DOHH2 (cell line): ENCODE data around the gene INPP4A.

Source experiments
- H3F3A ChIP-seq: fragments of 200-600 bp; sonication (generic), shearing (Covaris generic); 2 replicates; pipeline ENCODE4 v1.6.0; 2016; ENCODE audit warnings: antibody characterized with exemption, mild to moderate bottlenecking; ENCODE audit not compliant: control insufficient read depth, insufficient read depth
- H3K27ac ChIP-seq: fragments of 200-600 bp; sonication (generic); 2 replicates; pipeline ENCODE4 v1.5.1; 2014; ENCODE audit warnings: low read depth, mild to moderate bottlenecking, low read length, moderate library complexity
- H3K27me3 ChIP-seq: fragments of 200-600 bp; sonication (generic); 2 replicates; pipeline ENCODE4 v1.6.1; 2014; ENCODE audit warnings: mild to moderate bottlenecking, low read length, mixed read lengths; ENCODE audit not compliant: control insufficient read depth
- H3K36me3 ChIP-seq: fragments of 200-600 bp; sonication (generic); 2 replicates; pipeline ENCODE4 v1.6.1; 2014; ENCODE audit warnings: mild to moderate bottlenecking, low read length, moderate library complexity, mixed read lengths; ENCODE audit not compliant: control insufficient read depth
- H3K4me1 ChIP-seq: fragments of 200-600 bp; sonication (generic); 2 replicates; pipeline ENCODE4 v1.6.1; 2014; ENCODE audit warnings: mild to moderate bottlenecking, low read length, mixed read lengths; ENCODE audit not compliant: control insufficient read depth
- H3K4me2 ChIP-seq: fragments of 200-600 bp; sonication (generic); 2 replicates; pipeline ENCODE4 v1.6.0; 2014; ENCODE audit warnings: mild to moderate bottlenecking, low read length, moderate library complexity
- H3K4me3 ChIP-seq: fragments of 200-600 bp; sonication (generic); 2 replicates; pipeline ENCODE4 v1.5.1; 2014; ENCODE audit warnings: mild to moderate bottlenecking, low read length, mixed read lengths
- H3K79me2 ChIP-seq: fragments of 200-600 bp; sonication (generic); 2 replicates; pipeline ENCODE4 v1.6.1; 2014; ENCODE audit warnings: mild to moderate bottlenecking, low read length, mixed read lengths; ENCODE audit not compliant: control insufficient read depth
- H3K9me2 ChIP-seq: fragments of 200-600 bp; sonication (generic); replicated peaks from 2 replicates; pipeline ENCODE4 v1.6.1; 2014; ENCODE audit warnings: mild to moderate bottlenecking, low read length, mixed read lengths; ENCODE audit not compliant: control insufficient read depth
- H3K9me3 ChIP-seq: fragments of 200-600 bp; sonication (generic); 2 replicates; pipeline ENCODE4 v1.6.1; 2014; ENCODE audit warnings: antibody characterized with exemption, low read length, mixed read lengths; ENCODE audit not compliant: control insufficient read depth, insufficient read depth
- H4K20me1 ChIP-seq: fragments of 200-600 bp; sonication (generic); 2 replicates; pipeline ENCODE4 v1.6.0; 2014; ENCODE audit warnings: low read depth, mild to moderate bottlenecking, antibody characterized with exemption, low read length, moderate library complexity; ENCODE audit not compliant: control insufficient read depth, insufficient read depth
- EZH2phosphoT487 ChIP-seq: fragments of 200-600 bp; sonication (generic); IDR thresholded peaks from 2 replicates; pipeline ENCODE4 v1.6.1; 2017; ENCODE audit warnings: borderline replicate concordance, mild to moderate bottlenecking, antibody characterized with exemption, low read length, moderate library complexity, mixed read lengths
- TF ChIP-seq, protein P1 (sequence below): fragments of 200-600 bp; sonication (generic); IDR thresholded peaks from one replicate; pipeline ENCODE4 v1.5.1; 2014; ENCODE audit warnings: antibody characterized with exemption, mild to moderate bottlenecking, low read depth, low read length; ENCODE audit not compliant: poor library complexity, severe bottlenecking

The INPP4A gene

DNA sequence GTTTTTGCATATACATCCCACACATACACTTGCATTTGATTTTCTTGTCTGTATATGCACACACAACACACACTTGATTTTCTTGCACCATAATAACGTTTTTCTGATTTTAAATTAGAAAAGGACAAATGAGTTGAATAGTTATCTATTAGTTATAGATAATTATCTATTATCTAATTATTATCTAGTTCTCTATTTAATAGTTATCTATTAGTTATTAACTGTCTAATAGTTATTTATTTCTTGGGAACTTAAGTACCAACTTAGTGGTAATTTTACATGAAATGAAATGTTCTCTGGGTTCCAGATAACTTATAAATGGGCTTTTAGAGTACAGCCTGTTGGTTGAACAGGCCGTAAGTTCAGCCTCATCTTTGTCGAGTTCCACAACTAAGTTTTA, 23.0 kb downstream of the INPP4A start:
- Histone ChIP-seq H3K27ac (no peak overlapping the region), H3K4me2 (no peak overlapping the region), H3K36me3 (no peaks in the 10 kb centered on the region), H3K4me3 (no peak overlapping the region), H3K9me2 (no peaks in the 10 kb centered on the region), H3K79me2 (peaks cover 31% of the 10 kb centered on the region), H3F3A (peaks cover 3% of the 10 kb centered on the region; the same call in 1 of the 2 replicates), H3K9me3 (no peaks in the 10 kb centered on the region), H4K20me1 (no peaks in the 10 kb centered on the region), H3K4me1 (peaks cover 35% of the 10 kb centered on the region), H3K27me3 (no peaks in the 10 kb centered on the region)
- TF ChIP-seq, protein P1, sequence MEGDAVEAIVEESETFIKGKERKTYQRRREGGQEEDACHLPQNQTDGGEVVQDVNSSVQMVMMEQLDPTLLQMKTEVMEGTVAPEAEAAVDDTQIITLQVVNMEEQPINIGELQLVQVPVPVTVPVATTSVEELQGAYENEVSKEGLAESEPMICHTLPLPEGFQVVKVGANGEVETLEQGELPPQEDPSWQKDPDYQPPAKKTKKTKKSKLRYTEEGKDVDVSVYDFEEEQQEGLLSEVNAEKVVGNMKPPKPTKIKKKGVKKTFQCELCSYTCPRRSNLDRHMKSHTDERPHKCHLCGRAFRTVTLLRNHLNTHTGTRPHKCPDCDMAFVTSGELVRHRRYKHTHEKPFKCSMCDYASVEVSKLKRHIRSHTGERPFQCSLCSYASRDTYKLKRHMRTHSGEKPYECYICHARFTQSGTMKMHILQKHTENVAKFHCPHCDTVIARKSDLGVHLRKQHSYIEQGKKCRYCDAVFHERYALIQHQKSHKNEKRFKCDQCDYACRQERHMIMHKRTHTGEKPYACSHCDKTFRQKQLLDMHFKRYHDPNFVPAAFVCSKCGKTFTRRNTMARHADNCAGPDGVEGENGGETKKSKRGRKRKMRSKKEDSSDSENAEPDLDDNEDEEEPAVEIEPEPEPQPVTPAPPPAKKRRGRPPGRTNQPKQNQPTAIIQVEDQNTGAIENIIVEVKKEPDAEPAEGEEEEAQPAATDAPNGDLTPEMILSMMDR: no peak
- TF ChIP-seq EZH2phosphoT487: no peak

DNA sequence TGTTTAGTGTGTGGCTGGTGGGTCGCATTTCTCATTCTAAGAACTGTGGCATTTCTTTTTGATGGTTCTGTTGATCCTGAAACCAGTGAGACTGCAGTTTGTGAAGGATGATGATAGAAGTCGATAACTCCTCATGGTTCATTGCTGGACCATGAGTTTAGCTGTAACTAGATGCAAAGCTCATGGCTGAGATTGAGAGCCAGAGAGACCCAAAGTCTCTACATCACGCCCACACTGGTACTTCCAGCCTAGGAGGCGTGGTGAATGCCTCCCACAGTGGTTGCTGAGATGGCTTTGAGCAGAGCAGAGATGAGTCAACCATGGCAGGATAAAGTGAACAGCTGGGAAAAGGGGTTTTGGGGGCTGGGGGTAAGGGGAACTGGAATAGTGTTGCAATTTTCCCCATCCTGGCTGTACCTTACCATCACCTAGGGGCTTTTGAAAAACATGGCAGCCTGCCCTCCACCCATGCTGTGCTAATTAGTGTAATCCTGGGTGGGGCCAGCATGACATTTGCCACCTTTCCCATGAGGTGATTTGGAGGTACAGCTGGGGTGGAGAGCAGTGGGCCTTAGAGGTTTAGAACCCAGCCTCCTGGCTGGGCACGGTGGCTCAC, 24.1 kb downstream of the INPP4A start:
- peaks cover 29% of the 10 kb centered on the region for H3K4me1 ChIP-seq
- H3K79me2 ChIP-seq: peaks cover 27% of the 10 kb centered on the region
- no peaks in the 10 kb centered on the region for H3K9me3 ChIP-seq
- no peaks in the 10 kb centered on the region for H3K9me2 ChIP-seq
- no peak overlapping the region for H3K27ac ChIP-seq
- no peaks in the 10 kb centered on the region for H3K27me3 ChIP-seq
- no peak for TF ChIP-seq EZH2phosphoT487
- TF ChIP-seq, protein P1: no peak
- H3K36me3 ChIP-seq: no peaks in the 10 kb centered on the region
- H3K4me2 ChIP-seq: no peak overlapping the region
- peaks cover 3% of the 10 kb centered on the region; the same call in 1 of the 2 replicates for H3F3A ChIP-seq
- H4K20me1 ChIP-seq: no peaks in the 10 kb centered on the region
- no peak overlapping the region for H3K4me3 ChIP-seq

DNA sequence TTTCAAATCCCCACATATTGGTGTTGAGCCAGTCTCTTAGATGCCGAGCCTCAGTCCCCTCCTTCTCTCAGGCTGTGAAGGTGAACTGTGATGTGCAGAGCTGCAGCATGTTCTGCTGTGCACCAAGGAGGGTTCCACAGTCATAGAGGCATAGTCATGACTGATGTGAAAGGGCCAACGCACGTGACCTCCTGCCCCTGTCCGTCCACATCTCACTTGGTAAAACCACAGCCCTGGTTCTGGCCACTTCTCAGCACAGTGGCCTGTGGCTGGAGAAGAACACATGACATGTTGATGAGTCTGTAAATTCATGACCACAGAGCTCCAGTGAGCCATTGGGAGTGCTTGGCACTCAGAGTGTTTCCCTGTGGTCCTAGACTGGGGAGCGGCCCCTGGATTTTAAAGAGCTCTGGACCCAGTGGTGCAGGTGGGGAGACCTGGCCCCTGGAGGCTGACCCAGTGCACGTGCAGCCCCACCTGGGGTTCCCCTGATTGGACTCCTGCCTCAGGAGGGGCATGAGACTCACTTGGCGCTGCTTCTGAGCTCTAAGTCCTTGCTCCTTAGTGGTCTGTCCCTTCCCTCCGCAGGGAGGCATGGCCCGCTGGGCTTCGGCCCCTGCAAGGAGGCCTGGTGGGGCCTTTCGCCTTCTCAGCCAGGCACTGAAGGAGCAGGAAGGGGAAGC, 25.3 kb downstream of the INPP4A start:
- no peaks in the 10 kb centered on the region for H3K27me3 ChIP-seq
- peaks cover 17% of the 10 kb centered on the region for H3K79me2 ChIP-seq
- no peaks in the 10 kb centered on the region for H3K9me3 ChIP-seq
- H3K27ac ChIP-seq: no peak overlapping the region
- H3K36me3 ChIP-seq: no peaks in the 10 kb centered on the region
- H3F3A ChIP-seq: no peaks in the 10 kb centered on the region
- peaks cover 16% of the 10 kb centered on the region for H3K4me1 ChIP-seq
- H3K4me2 ChIP-seq: no peak overlapping the region
- TF ChIP-seq, protein P1: no peak
- TF ChIP-seq EZH2phosphoT487: no peak
- H3K9me2 ChIP-seq: no peaks in the 10 kb centered on the region
- H3K4me3 ChIP-seq: no peak overlapping the region
- H4K20me1 ChIP-seq: peaks cover 5% of the 10 kb centered on the region; the same call in 1 of the 2 replicates
